Activated T-cell treated with anti-CD3 and anti-CD28 coated beads for 1 hour (primary cell): Measurements from ENCODE around the gene ALAD.

Source experiments
- DNase-seq: peaks from one replicate; pipeline ENCODE4 v3.0.0-alpha.2; 2020; ENCODE audit warnings: low read depth

Gene ALAD

GRCh38 chr9:113349066-113349444 is 52.0 kb downstream of the ALAD start:
- DNase-seq: no peak

- no peak for DNase-seq
These were observed 52.6 kb downstream of the ALAD start for GRCh38 chr9:113348437-113348836.

- DNase-seq: no peak
These were observed 55.4 kb downstream of the ALAD start for GRCh38 chr9:113345671-113346070.

GRCh38 chr9:113345190-113345589 is 55.9 kb downstream of the ALAD start:
- DNase-seq: no peak

GRCh38 chr9:113343732-113344231 is 57.3 kb downstream of the ALAD start:
- DNase-seq: no peak

GRCh38 chr9:113341712-113342410 is 59.2 kb downstream of the ALAD start:
- no peak for DNase-seq

GRCh38 chr9:113340011-113340699 is 60.9 kb downstream of the ALAD start, which contains the start of gene WDR31:
TSS of gene WDR31 (minus strand) at chr9:113340275. CDS start at chr9:113332022, 8,253 bp downstream.
- peak; percentile 68 for DNase-seq

- DNase-seq: no peak
These were observed 63.4 kb downstream of the ALAD start for GRCh38 chr9:113337714-113338113.
